GM12872 (cell line): ENCODE measurements around the gene VPREB3.

Experiments
- CTCF ChIP-seq: IDR thresholded peaks from 3 replicates; pipeline ENCODE4 v1.5.1; 2011; ENCODE audit warnings: low read depth, mild to moderate bottlenecking, low read length, moderate library complexity; ENCODE audit not compliant: insufficient read depth

VPREB3 gene

GRCh38 chr22:23716811-23717801, 37.1 kb downstream of the VPREB3 start:
- no peak for TF ChIP-seq CTCF

GRCh38 chr22:23715806-23716375, 38.3 kb downstream of the VPREB3 start:
- no peak for TF ChIP-seq CTCF

GRCh38 chr22:23714596-23715578, 39.3 kb downstream of the VPREB3 start:
- TF ChIP-seq CTCF, result no peak

- no peak for TF ChIP-seq CTCF
Measured at GRCh38 chr22:23713696-23714595, 40.3 kb downstream of the VPREB3 start.

- TF ChIP-seq CTCF, result 0 out of 3 replicates have a peak, but pooled peaks have one; percentile 0
Measured at GRCh38 chr22:23712256-23712655, 42.0 kb downstream of the VPREB3 start.

- no peak for TF ChIP-seq CTCF
Measured at GRCh38 chr22:23709107-23709506, 45.1 kb downstream of the VPREB3 start.
